GM04504 (cell line): ENCODE measurements around the gene CYP26A1.

Experiments used
- DNase-seq: peaks from one replicate; pipeline ENCODE4 v3.0.0-alpha.2; 2012; ENCODE audit warnings: low read depth

CYP26A1 gene

GRCh38 chr10:93073539-93074146 lies at the start of gene CYP26A1:
TSS of gene CYP26A1 (plus strand) at chr10:93073893. CDS start at chr10:93073935, 42 bp downstream.
- no peak for DNase-seq

GRCh38 chr10:93026072-93026471 lies 47.6 kb upstream of the CYP26A1 start:
- no peak for DNase-seq

DNA sequence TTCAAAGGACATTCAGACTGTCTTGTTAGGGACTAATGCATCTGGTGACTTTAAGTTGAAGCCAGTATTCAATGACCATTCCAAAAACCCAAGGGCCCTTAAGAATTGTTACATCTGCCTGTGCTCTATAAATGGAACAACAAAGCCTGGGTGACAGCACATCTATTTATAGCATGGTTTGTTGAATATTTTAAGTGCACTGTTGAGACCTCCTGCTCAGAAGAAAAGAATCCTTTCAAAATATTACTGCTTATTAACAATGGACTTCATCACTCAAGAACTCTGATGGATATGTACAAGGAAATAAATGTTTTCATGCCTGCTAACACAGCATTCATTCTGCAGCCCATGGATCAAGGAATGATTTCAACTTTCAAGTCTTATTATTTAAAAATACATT lies 46.2 kb upstream of the CYP26A1 start:
- no peak for DNase-seq

DNA sequence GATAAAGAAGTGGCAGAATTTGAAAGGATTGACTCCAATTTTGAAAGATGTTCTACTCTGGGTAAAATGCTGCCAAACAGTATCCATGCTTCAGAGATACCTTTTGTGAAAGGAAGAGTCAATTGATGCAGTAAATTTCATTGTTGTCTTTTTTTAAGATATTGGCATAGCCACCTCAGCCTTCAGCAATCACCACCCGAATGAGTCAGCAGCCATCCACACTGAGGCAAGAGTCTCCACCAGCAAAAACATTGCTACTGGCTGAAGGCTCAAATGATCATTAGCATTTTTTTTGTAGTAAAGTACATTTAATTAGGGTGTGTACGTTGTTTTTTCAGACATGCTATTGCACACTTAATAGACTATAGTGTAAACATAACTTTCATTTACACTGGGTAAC lies 44.8 kb upstream of the CYP26A1 start:
- DNase-seq, result no peak

DNA sequence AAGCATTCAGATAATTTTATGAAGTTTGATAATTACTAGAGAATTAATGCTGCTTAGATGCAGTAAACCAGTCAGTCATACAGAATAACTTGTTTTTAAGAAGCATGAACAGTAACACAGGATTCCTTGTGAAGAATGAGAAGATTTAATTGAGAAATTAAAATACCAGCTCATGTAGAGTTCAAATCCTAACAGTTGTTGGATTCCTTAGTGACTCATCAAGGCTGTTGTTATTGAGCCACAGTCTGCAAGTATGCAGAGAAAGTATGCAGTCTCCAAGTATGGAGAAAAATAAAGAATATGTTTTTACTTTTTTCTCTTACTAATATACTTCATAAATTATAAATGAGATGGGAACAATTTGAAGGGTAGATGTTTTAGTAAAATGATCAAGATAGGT lies 43.3 kb upstream of the CYP26A1 start:
- DNase-seq, result peak; percentile 44

GRCh38 chr10:93032105-93032808 lies 41.4 kb upstream of the CYP26A1 start:
- DNase-seq, result no peak

- no peak for DNase-seq
Observed at GRCh38 chr10:93032809-93033137, 40.9 kb upstream of the CYP26A1 start.

GRCh38 chr10:93034426-93034825 lies 39.3 kb upstream of the CYP26A1 start:
- no peak for DNase-seq

DNA sequence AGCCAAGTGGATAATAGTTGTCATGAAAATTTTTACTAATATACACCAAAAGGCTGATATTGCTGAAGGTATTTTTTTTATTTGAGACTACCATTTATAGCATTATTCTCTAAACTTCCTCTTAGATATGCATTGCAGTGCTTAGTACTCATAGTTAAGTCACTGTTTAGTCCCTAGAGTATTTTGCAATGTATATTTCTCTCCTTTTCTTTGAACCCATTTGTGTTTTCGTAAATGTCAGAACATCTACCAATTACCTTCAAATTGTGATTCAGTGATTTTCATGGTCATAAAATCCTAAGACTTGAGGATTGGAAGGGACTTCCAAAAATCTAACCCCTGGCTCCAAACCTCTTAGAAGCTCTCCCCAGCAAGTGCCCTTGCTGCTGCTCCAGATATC lies 34.6 kb upstream of the CYP26A1 start:
- DNase-seq, result no peak

GRCh38 chr10:93039721-93040120 lies 34.0 kb upstream of the CYP26A1 start:
- DNase-seq, result no peak

GRCh38 chr10:93054486-93054885 lies 19.2 kb upstream of the CYP26A1 start:
- no peak for DNase-seq

DNA sequence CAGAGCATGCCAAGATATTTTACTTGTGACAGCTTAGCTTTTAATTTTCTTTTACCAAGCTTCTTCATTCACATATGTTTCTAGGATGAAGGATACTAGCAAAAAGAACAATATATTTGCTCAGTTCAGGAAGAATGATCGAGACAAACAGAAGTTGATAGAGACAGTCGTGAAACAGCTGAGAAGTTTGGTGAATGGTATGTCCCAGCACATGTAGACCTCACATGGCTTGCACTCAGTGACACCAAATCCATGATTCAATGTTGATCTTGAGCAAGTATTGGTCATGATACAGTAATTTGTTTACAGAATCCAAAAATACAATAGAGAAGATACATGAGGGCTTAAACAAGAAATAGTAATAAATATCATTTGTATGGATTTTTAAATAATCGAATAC lies 15.6 kb upstream of the CYP26A1 start:
- no peak for DNase-seq

DNA sequence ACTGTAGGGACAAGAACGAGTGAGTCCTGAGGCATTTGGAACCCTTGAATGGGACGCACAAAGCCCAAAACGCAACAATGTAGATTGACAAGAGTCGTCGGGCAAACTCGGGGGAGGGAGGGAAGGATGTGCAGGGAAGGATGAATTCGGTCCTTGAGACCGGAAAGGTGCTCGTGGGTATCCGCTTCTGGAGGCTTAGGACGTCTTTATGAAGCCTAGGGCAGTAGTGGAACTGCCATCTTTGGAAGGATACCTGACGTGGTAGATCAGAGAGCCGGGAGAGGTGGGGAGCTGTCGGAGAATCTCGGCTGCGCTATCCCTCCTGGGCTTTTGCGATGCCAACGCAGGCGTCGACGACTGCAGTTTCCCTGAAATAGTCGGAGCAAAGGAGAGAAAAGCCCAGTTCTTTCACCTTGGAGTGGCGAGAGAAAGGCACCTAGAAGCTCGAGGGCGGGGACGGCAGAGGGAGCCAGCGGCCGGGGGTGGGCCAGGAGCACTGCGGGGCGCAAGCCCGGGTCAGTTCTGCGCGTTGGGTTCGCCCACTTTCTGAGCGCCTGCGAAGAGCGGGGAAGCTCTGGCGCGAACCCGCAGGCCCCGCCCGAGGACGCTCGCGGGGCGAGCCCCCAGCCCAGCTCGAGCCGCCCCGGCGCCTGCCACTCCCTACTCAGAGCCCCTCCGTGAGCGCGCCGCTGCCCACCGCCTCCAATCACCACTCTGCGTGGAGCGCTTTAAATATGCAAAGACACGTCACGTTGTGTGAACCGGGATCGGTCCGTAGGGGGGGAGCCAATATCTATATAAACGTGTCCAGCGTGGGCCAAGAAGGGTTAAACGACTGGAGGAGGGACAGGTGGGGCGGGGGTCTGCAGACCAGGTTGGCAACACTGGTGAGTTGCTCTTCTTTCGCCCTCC lies 13.5 kb upstream of the CYP26A1 start, which contains the start of gene CYP26C1:
TSS of gene CYP26C1 (plus strand) at position 824 of the 912 bp plus-strand sequence. CDS start 466 bp downstream, outside the sequence.
- no peak for DNase-seq

DNA sequence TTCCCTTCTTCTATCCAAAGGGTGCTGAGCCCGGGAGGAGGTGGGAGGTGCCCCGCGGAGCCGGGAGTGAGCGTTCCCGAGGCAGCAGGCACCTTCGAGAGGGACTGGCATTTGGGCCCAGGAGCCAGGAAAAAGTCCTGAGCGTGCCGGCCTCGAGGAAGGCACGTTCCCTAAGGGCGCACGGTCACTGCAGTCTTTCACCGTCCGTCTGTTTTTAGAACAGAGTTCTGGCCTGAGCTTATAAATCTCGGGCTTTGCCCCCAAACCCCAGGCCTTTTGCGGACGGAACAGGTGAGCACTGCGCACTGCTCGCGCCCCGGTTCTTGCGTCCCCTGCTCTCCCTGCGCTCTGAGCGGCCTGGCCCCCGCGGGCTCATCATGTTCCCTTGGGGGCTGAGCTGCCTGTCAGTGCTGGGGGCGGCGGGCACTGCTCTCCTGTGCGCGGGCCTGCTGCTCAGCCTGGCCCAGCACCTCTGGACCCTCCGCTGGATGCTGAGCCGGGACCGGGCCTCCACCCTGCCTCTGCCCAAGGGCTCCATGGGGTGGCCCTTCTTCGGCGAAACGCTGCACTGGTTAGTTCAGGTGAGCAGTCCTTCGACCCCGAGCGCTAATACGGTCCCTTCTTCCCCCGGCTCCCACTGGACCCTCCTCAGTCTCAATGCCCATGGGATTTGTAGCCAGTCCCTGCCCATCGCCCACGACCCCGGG lies 12.7 kb upstream of the CYP26A1 start:
- no peak for DNase-seq

GRCh38 chr10:93061594-93062513 lies 11.8 kb upstream of the CYP26A1 start:
- DNase-seq, result no peak

- DNase-seq, result no peak
Observed at GRCh38 chr10:93062514-93063143, 11.1 kb upstream of the CYP26A1 start.

GRCh38 chr10:93063144-93063976 lies 10.3 kb upstream of the CYP26A1 start:
- no peak for DNase-seq

DNA sequence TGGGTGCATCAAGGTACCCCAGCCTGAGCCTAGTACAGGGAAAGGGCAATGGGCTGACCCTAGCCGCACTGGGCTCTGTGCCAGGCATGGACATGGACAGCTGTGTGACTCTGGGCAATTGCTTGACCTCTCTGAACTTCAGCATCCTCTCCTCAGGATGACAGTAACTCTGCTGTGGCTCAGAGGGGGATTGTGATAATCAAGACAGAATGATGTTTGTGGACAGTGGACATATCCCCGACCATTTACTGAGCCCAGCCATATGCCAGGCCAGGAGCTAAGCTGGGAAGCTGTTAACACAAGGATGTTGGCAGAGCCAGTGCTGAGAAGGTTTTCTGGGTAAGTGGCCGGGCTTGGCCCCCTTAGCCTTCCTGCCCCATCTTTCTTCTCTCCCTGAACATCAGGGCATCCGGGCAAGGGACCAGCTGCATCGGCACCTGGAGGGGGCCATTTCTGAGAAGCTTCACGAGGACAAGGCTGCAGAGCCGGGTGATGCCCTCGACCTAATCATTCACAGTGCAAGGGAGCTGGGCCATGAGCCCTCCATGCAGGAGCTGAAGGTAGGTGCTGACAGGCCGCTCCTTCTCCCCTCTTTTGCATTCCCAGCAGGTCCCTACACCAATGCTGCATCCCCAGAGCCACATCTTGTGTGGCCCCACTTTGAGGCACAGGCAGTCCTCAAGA lies 9.6 kb upstream of the CYP26A1 start:
- no peak for DNase-seq
